Adrenal gland (tissue), 5 donors: ENCODE measurements around the gene RPS8.

Source experiments
- POLR2A ChIP-seq, 2 donors: fragments of 450-650 bp; IDR thresholded peaks; one replicate each; pipeline ENCODE4 v1.6.1; 2017; ENCODE audit warnings: antibody characterized with exemption in 2 of 2, mild to moderate bottlenecking in 2 of 2, moderate library complexity in 1 of 2
- TF ChIP-seq, protein P1 (sequence below), 6 experiments: fragments of 450-650 bp in 4 of 6; fragments of 200-600 bp in 2 of 6; sonication (generic) in 1 of 6; IDR thresholded peaks; 1 replicate in 5 of 6; 2 replicates in 1 of 6; pipeline versions ENCODE4 v1.5.1 to v1.8.0; 2016 to 2021; ENCODE audit warnings: antibody characterized with exemption in 6 of 6, mild to moderate bottlenecking in 2 of 6, moderate library complexity in 1 of 6
- donor health status: DM: no; HTN: no; CAD: no.

- TF ChIP-seq, protein P1, sequence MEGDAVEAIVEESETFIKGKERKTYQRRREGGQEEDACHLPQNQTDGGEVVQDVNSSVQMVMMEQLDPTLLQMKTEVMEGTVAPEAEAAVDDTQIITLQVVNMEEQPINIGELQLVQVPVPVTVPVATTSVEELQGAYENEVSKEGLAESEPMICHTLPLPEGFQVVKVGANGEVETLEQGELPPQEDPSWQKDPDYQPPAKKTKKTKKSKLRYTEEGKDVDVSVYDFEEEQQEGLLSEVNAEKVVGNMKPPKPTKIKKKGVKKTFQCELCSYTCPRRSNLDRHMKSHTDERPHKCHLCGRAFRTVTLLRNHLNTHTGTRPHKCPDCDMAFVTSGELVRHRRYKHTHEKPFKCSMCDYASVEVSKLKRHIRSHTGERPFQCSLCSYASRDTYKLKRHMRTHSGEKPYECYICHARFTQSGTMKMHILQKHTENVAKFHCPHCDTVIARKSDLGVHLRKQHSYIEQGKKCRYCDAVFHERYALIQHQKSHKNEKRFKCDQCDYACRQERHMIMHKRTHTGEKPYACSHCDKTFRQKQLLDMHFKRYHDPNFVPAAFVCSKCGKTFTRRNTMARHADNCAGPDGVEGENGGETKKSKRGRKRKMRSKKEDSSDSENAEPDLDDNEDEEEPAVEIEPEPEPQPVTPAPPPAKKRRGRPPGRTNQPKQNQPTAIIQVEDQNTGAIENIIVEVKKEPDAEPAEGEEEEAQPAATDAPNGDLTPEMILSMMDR (IDR thresholded peaks at IDR 0.05): no peak
- no peak for TF ChIP-seq POLR2A (IDR thresholded peaks at IDR 0.05)
Measured at GRCh38 chr1:44757420-44757819, 17.9 kb upstream of the RPS8 start.
